B cell (primary cell): ENCODE results near the gene FRZB. TPM values are rescaled to one million over a fixed set of nuclear protein-coding genes. Genes with fewer than 3 reads are reported as not detected.

Source experiments
- ATAC-seq: fragments of 200-7000 bp; cut with Tn5 transposase; one replicate; pipeline ENCODE4 v1.10.0; 2021; ENCODE audit warnings: low read depth, mild to moderate bottlenecking, moderate number of reproducible peaks, moderate library complexity
- CTCF ChIA-PET: fragments of 350-600 bp; sonication (Branson Sonifier 250); formaldehyde crosslinking; loops from one replicate; lab custom pipeline; 2021; ENCODE audit warnings: antibody characterized with exemption, inconsistent platforms; lab: Charles Lee
- POLR2A ChIA-PET: fragments of 350-600 bp; sonication (Branson Sonifier 250); formaldehyde crosslinking; loops from one replicate; lab custom pipeline; 2021; ENCODE audit warnings: antibody characterized with exemption; lab: Charles Lee
- DNase-seq: peaks from one replicate; pipeline ENCODE4 v3.0.0; 2013
- H2AFZ ChIP-seq: 2 replicates; pipeline ENCODE4 v1.6.1; 2012; ENCODE audit warnings: mild to moderate bottlenecking, low read depth, low read length; ENCODE audit not compliant: insufficient read depth, poor library complexity, severe bottlenecking
- H3K27ac ChIP-seq, 2 donors: 1 replicate in 1 of 2; 2 replicates in 1 of 2; pipeline ENCODE4 v1.5.1; 2012 to 2013; ENCODE audit warnings: low read length in 2 of 2, mild to moderate bottlenecking in 2 of 2, moderate library complexity in 1 of 2
- H3K27me3 ChIP-seq, 4 experiments: fragments of 200-600 bp in 1 of 4; sonication (generic) in 1 of 4; replicated peaks in 1 of 4; 1 replicate in 2 of 4; 2 replicates in 2 of 4; pipeline versions ENCODE4 v1.6.1 to v1.7.0; 2013 to 2016; ENCODE audit warnings: low read length in 3 of 4, mild to moderate bottlenecking in 2 of 4, mixed read lengths in 1 of 4, moderate library complexity in 1 of 4; ENCODE audit not compliant: insufficient read depth in 4 of 4, control insufficient read depth in 3 of 4; ENCODE audit errors: control extremely low read depth in 1 of 4
- H3K36me3 ChIP-seq, 2 experiments: replicated peaks in 1 of 2; 1 replicate in 1 of 2; 2 replicates in 1 of 2; pipeline versions ENCODE4 v1.6.1 to v1.7.1; 2013; ENCODE audit warnings: low read length in 1 of 2; ENCODE audit not compliant: insufficient read depth in 2 of 2, control insufficient read depth in 1 of 2; ENCODE audit errors: control extremely low read depth in 1 of 2, extremely low read depth in 1 of 2
- H3K4me1 ChIP-seq, 2 donors: fragments of 200-600 bp in 1 of 2; sonication (generic) in 1 of 2; 1 replicate in 1 of 2; 2 replicates in 1 of 2; pipeline versions ENCODE4 v1.5.1 to v1.6.1; 2013 to 2017; ENCODE audit warnings: low read length in 2 of 2; ENCODE audit not compliant: control insufficient read depth in 2 of 2, insufficient read depth in 2 of 2
- H3K4me2 ChIP-seq: replicated peaks from 2 replicates; pipeline ENCODE3; 2012; ENCODE audit warnings: mild to moderate bottlenecking, low read depth, low read length; ENCODE audit not compliant: poor library complexity, severe bottlenecking
- H3K4me3 ChIP-seq, 5 experiments: fragments of 200-600 bp in 1 of 5; sonication (generic) in 1 of 5; 1 replicate in 3 of 5; 2 replicates in 2 of 5; pipeline versions ENCODE4 v1.5.1 to v1.7.0; 2011 to 2016; ENCODE audit warnings: low read length in 4 of 5, mild to moderate bottlenecking in 4 of 5, low read depth in 2 of 5, control low read depth in 1 of 5, moderate library complexity in 1 of 5; ENCODE audit not compliant: insufficient read depth in 1 of 5; ENCODE audit errors: control extremely low read depth in 1 of 5, extremely low read depth in 1 of 5
- H3K79me2 ChIP-seq: fragments of 200-600 bp; sonication (generic); one replicate; pipeline ENCODE4 v1.6.0; 2016; ENCODE audit warnings: low read length; ENCODE audit not compliant: control insufficient read depth, insufficient read depth
- H3K9ac ChIP-seq: fragments of 200-600 bp; sonication (generic); 2 replicates; pipeline ENCODE4 v1.6.1; 2017; ENCODE audit warnings: mild to moderate bottlenecking, low read length, moderate library complexity
- H3K9me3 ChIP-seq, 3 donors: one replicate each; pipeline versions ENCODE4 v1.6.1 to v1.7.1; 2013; ENCODE audit warnings: low read length in 2 of 3; ENCODE audit not compliant: control insufficient read depth in 2 of 3, insufficient read depth in 1 of 3; ENCODE audit errors: control extremely low read depth in 1 of 3
- H4K20me1 ChIP-seq: 2 replicates; pipeline ENCODE4 v1.6.0; 2012; ENCODE audit warnings: mild to moderate bottlenecking, low read length; ENCODE audit not compliant: insufficient read depth, control insufficient read depth, poor library complexity, severe bottlenecking
- H3K27ac Mint-ChIP-seq: one replicate; pipeline ENCODE4 v1.8.0; 2021; ENCODE audit warnings: mixed read lengths
- H3K27me3 Mint-ChIP-seq: one replicate; pipeline ENCODE4 v1.8.0; 2021; ENCODE audit warnings: mixed read lengths
- H3K4me1 Mint-ChIP-seq: one replicate; pipeline ENCODE4 v1.8.0; 2021; ENCODE audit warnings: mixed read lengths
- H3K4me3 Mint-ChIP-seq: one replicate; pipeline ENCODE4 v1.8.0; 2021; ENCODE audit warnings: mixed read lengths
- H3K9me3 Mint-ChIP-seq: one replicate; pipeline ENCODE4 v1.8.0; 2022; ENCODE audit warnings: mixed read lengths; ENCODE audit not compliant: insufficient read depth
- EZH2 ChIP-seq: IDR thresholded peaks from 2 replicates; pipeline ENCODE4 v1.6.1; 2012; ENCODE audit warnings: borderline replicate concordance, low read depth, mild to moderate bottlenecking, moderate library complexity, low read length; ENCODE audit not compliant: insufficient read depth, poor library complexity, severe bottlenecking
- WGBS: methylation state at CpG from one replicate; pipeline ENCODE4 v1.1.5; 2013; ENCODE audit warnings: missing lambda C conversion rate; ENCODE audit not compliant: insufficient coverage; 5-methylcytosine and 5-hydroxymethylcytosine counted together
- intact Hi-C: fragments of 100-400 bp; cut with micrococcal nuclease; formaldehyde crosslinking; loops from one replicate; pipeline ENCODE4 v1.10.0; 2022
- polyA plus RNA-seq: library from polyadenylated mRNA; depleted of rRNA; stranded (reverse); fragments of >200 nt; gene quantifications from 2 replicates; pipeline ENCODE4 v1.2.3, GENCODE V29; 2012
- total RNA-seq, 2 donors: library from RNA; stranded (reverse); fragments of 120-200 nt in 1 of 2; gene quantifications; 1 replicate in 1 of 2; 2 replicates in 1 of 2; pipeline versions ENCODE4 v1.2.3 to v1.2.4, GENCODE V29; 2013 to 2022
- TF ChIP-seq, protein P1 (sequence below): fragments of 200-600 bp; IDR thresholded peaks from one replicate; pipeline ENCODE4 v1.8.0; 2022; ENCODE audit warnings: antibody characterized with exemption, mild to moderate bottlenecking

The FRZB gene
- total and polyA plus RNA-seq, 2 donors (not counting 1 experiment from before 2014, with no cell fraction given) = 0.27 TPM; not detected in 1

DNA sequence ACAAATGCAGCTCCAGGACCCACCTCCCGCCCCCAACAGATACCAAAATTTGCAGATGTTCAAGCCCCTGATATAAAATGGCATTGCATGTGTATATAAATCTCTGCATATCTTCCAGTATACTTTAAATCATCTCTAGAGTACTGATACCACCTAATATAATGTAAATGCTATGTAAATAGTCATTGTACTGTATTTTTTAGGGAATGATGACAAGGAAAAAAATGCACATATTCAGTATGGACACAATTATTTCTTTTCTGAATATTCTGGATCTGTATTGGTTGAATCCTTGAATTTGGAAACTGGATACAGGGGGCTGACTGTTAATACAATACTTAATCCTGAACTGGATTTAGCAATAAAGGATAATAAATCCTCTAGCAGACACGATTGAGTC is 67.7 kb downstream of the FRZB start:
- DNase-seq (no peak), ATAC-seq (no peak)
- H3K9me3 Mint-ChIP-seq = no peaks in the 10 kb centered on the region
- no peak for TF ChIP-seq EZH2
- TF ChIP-seq, protein P1, sequence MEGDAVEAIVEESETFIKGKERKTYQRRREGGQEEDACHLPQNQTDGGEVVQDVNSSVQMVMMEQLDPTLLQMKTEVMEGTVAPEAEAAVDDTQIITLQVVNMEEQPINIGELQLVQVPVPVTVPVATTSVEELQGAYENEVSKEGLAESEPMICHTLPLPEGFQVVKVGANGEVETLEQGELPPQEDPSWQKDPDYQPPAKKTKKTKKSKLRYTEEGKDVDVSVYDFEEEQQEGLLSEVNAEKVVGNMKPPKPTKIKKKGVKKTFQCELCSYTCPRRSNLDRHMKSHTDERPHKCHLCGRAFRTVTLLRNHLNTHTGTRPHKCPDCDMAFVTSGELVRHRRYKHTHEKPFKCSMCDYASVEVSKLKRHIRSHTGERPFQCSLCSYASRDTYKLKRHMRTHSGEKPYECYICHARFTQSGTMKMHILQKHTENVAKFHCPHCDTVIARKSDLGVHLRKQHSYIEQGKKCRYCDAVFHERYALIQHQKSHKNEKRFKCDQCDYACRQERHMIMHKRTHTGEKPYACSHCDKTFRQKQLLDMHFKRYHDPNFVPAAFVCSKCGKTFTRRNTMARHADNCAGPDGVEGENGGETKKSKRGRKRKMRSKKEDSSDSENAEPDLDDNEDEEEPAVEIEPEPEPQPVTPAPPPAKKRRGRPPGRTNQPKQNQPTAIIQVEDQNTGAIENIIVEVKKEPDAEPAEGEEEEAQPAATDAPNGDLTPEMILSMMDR = no peak
- H3K27ac ChIP-seq = no peak overlapping the region
- no peaks in the 10 kb centered on the region for H3K9me3 ChIP-seq
- POLR2A ChIA-PET = no interaction called here
- H3K4me3 ChIP-seq = no peak overlapping the region
- peaks cover 0 to 16% (median 0%) of the 10 kb centered on the region in 4 experiments for H3K27me3 ChIP-seq
- no peaks in the 10 kb centered on the region for H3K4me1 ChIP-seq
- H3K79me2 ChIP-seq = no peaks in the 10 kb centered on the region
- no peaks in the 10 kb centered on the region for H3K4me1 Mint-ChIP-seq
- no peak overlapping the region for H3K4me2 ChIP-seq
- H2AFZ ChIP-seq = no peak overlapping the region
- CTCF ChIA-PET = no interaction called here
- peaks cover 32% of the 10 kb centered on the region for H3K27me3 Mint-ChIP-seq
- H4K20me1 ChIP-seq = no peaks in the 10 kb centered on the region
- no peak overlapping the region for H3K27ac Mint-ChIP-seq
- no peak overlapping the region for H3K9ac ChIP-seq
- no peak overlapping the region for H3K4me3 Mint-ChIP-seq
- intact Hi-C loops = no loop called here
- no peaks in the 10 kb centered on the region for H3K36me3 ChIP-seq
- no CpG with 5 or more reads among the region's 2 CpGs for WGBS

DNA sequence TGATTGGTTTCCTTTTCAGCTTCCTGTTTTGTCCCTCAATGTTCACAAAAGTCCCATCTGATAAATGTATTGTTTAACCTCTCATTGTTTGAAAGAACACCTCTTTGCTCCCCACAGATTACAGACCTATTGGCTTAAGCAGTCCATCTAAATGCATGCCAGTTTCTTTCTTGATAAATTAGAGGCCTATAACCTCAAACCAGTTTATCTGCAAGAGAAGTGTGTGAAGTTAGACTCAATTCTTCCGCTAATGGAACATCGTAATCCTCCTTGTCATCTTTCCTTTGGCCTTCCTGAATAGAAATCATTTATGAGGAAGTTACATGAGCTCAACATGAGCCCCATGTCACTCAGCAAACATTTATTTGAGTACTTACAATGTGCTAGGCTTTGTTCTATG is 74.0 kb downstream of the FRZB start:
- Histone ChIP-seq H3K36me3 (no peaks in the 10 kb centered on the region), H3K27me3 (no peaks in the 10 kb centered on the region), H2AFZ (no peak overlapping the region), H3K9me3 (no peaks in the 10 kb centered on the region), H4K20me1 (no peaks in the 10 kb centered on the region), H3K27ac (no peak overlapping the region), H3K9ac (no peak overlapping the region), H3K4me3 (no peak overlapping the region), H3K79me2 (no peaks in the 10 kb centered on the region), H3K4me1 (no peaks in the 10 kb centered on the region), H3K4me2 (no peak overlapping the region)
- Mint-ChIP-seq H3K27me3 (peaks cover 5% of the 10 kb centered on the region), H3K9me3 (no peaks in the 10 kb centered on the region), H3K4me1 (no peaks in the 10 kb centered on the region), H3K27ac (no peak overlapping the region), H3K4me3 (no peak overlapping the region)
- DNase-seq (no peak), ATAC-seq (no peak)
- no CpG with 5 or more reads among the region's 2 CpGs for WGBS
- CTCF ChIA-PET = no interaction called here
- intact Hi-C loops = no loop called here
- TF ChIP-seq, protein P1 = no peak
- no peak for TF ChIP-seq EZH2
- POLR2A ChIA-PET = no interaction called here
